ENCODE data around the gene UGT1A9. TPM values are rescaled to one million over a fixed set of nuclear protein-coding genes. Genes with fewer than 3 reads are reported as not detected.

UGT1A9 gene
- polyA plus RNA-seq, 1 donor from 2014 or later, result not detected

DNA sequence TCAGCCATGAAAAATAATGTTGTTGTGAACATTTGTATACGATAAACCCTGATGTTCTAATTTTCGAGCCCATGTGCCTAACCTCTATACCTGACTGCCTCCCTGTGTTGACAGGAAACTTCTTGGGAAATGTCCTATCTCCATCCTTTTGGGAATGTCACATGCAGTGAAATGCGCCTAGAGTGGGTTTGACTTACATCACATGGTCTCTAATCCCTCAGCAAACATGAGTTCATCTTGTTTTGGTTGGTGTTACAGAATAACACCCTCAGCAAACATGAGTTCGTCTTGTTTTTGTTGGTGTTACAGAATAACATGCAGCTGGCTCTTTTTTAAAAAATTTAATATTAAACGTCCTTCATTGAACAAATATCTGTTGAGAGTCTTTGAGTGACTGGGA is 16.6 kb downstream of the UGT1A9 start:
- TF ChIP-seq SMC3 (conservative IDR thresholded peaks at IDR 0.05; ENCODE audit: poor library complexity) (no peak), TAF1 (IDR thresholded peaks at IDR 0.05; ENCODE audit: low read depth) (no peak), RAD21 (conservative IDR thresholded peaks at IDR 0.05) (no peak), REST (IDR thresholded peaks at IDR 0.05; ENCODE audit: borderline replicate concordance) (no peak), MXI1 (conservative IDR thresholded peaks at IDR 0.05; ENCODE audit: poor library complexity, severe bottlenecking) (no peak), POLR2AphosphoS5 (IDR thresholded peaks at IDR 0.05) (no peak), EP300 (conservative IDR thresholded peaks at IDR 0.05; ENCODE audit: poor library complexity, severe bottlenecking) (no peak), EZH2 (IDR thresholded peaks at IDR 0.05; ENCODE audit: borderline replicate concordance, insufficient read depth, low read length, poor library complexity, severe bottlenecking) (no peak)
- TF ChIP-seq, protein P1, sequence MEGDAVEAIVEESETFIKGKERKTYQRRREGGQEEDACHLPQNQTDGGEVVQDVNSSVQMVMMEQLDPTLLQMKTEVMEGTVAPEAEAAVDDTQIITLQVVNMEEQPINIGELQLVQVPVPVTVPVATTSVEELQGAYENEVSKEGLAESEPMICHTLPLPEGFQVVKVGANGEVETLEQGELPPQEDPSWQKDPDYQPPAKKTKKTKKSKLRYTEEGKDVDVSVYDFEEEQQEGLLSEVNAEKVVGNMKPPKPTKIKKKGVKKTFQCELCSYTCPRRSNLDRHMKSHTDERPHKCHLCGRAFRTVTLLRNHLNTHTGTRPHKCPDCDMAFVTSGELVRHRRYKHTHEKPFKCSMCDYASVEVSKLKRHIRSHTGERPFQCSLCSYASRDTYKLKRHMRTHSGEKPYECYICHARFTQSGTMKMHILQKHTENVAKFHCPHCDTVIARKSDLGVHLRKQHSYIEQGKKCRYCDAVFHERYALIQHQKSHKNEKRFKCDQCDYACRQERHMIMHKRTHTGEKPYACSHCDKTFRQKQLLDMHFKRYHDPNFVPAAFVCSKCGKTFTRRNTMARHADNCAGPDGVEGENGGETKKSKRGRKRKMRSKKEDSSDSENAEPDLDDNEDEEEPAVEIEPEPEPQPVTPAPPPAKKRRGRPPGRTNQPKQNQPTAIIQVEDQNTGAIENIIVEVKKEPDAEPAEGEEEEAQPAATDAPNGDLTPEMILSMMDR (IDR thresholded peaks at IDR 0.05; ENCODE audit: poor library complexity, severe bottlenecking), result no peak
- Histone ChIP-seq H4K20me1 (ENCODE audit: insufficient read depth) (no peaks in the 10 kb centered on the region), H3K79me2 (replicated peaks; ENCODE audit: insufficient read depth, low read length) (no peaks in the 10 kb centered on the region), H3K4me3 (ENCODE audit: low read length) (no peak overlapping the region), H2AFZ (ENCODE audit: low read depth, low read length) (no peak overlapping the region), H3K27ac (ENCODE audit: low read length) (no peak overlapping the region), H3K9me3 (ENCODE audit: low read length) (no peaks in the 10 kb centered on the region), H3F3A (ENCODE audit: insufficient read depth, low read length, poor library complexity, severe bottlenecking) (no peaks in the 10 kb centered on the region), H3K36me3 (ENCODE audit: insufficient read depth, low read length) (no peaks in the 10 kb centered on the region), H3K9me2 (ENCODE audit: insufficient read depth, low read length) (no peaks in the 10 kb centered on the region), H3K27me3 (ENCODE audit: insufficient read depth, low read depth, low read length) (no peaks in the 10 kb centered on the region), H3K9ac (ENCODE audit: low read length) (no peak overlapping the region), H3K4me2 (ENCODE audit: low read length) (no peak overlapping the region)

DNA sequence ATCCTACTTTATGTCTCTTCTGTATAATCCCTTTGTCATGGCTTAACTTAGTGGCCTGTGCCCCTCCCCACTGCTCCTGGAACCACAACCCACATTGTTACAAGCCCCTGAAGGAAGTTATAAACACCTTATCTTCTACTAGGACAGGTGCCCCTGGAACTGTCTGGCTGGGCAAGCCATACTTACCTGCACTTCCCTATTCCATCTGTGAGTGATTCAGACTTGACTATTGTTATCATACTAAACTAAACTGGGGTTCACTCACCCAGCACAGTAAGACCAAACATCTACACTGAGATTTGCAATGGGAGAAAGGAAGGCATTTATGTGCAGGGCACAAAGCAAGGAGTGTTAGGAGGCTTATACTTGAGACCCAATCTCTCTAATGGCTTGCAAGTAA is 17.3 kb downstream of the UGT1A9 start:
- Histone ChIP-seq H3K4me2 (ENCODE audit: low read length) (no peak overlapping the region), H3K36me3 (ENCODE audit: insufficient read depth, low read length) (no peaks in the 10 kb centered on the region), H3K27me3 (ENCODE audit: insufficient read depth, low read depth, low read length) (no peaks in the 10 kb centered on the region), H3F3A (ENCODE audit: insufficient read depth, low read length, poor library complexity, severe bottlenecking) (no peaks in the 10 kb centered on the region), H3K4me3 (ENCODE audit: low read length) (no peak overlapping the region), H3K9ac (ENCODE audit: low read length) (no peak overlapping the region), H3K79me2 (replicated peaks; ENCODE audit: insufficient read depth, low read length) (no peaks in the 10 kb centered on the region), H4K20me1 (ENCODE audit: insufficient read depth) (no peaks in the 10 kb centered on the region), H3K27ac (ENCODE audit: low read length) (no peak overlapping the region), H2AFZ (ENCODE audit: low read depth, low read length) (no peak overlapping the region), H3K9me3 (ENCODE audit: low read length) (no peaks in the 10 kb centered on the region), H3K9me2 (ENCODE audit: insufficient read depth, low read length) (no peaks in the 10 kb centered on the region)
- no peak for TF ChIP-seq EP300 (conservative IDR thresholded peaks at IDR 0.05; ENCODE audit: poor library complexity, severe bottlenecking)
- no peak for TF ChIP-seq MXI1 (conservative IDR thresholded peaks at IDR 0.05; ENCODE audit: poor library complexity, severe bottlenecking)
- TF ChIP-seq REST (IDR thresholded peaks at IDR 0.05; ENCODE audit: borderline replicate concordance), result no peak
- TF ChIP-seq, protein P1 (IDR thresholded peaks at IDR 0.05; ENCODE audit: poor library complexity, severe bottlenecking), result no peak
- no peak for TF ChIP-seq RAD21 (conservative IDR thresholded peaks at IDR 0.05)
- no peak for TF ChIP-seq TAF1 (IDR thresholded peaks at IDR 0.05; ENCODE audit: low read depth)
- TF ChIP-seq POLR2AphosphoS5 (IDR thresholded peaks at IDR 0.05), result no peak
- no peak for TF ChIP-seq EZH2 (IDR thresholded peaks at IDR 0.05; ENCODE audit: borderline replicate concordance, insufficient read depth, low read length, poor library complexity, severe bottlenecking)

Data from neural cell (in vitro differentiated cells).